Gastrocnemius medialis (tissue), 4 donors: ENCODE results near the gene MEF2B.

Experiments used
- CTCF ChIP-seq, 5 experiments: fragments of 450-650 bp in 3 of 5; fragments of 200-600 bp in 2 of 5; sonication (generic) in 2 of 5; IDR thresholded peaks in 4 of 5; conservative IDR thresholded peaks in 1 of 5; 1 replicate in 4 of 5; 2 replicates in 1 of 5; pipeline ENCODE4 v1.5.1; 2016 to 2019; ENCODE audit warnings: antibody characterized with exemption in 5 of 5, mild to moderate bottlenecking in 3 of 5, moderate library complexity in 3 of 5
- POLR2A ChIP-seq, 2 donors: fragments of 450-650 bp; IDR thresholded peaks; one replicate each; pipeline ENCODE4 v1.6.1; 2017; ENCODE audit warnings: antibody characterized with exemption in 2 of 2, mild to moderate bottlenecking in 2 of 2, moderate library complexity in 2 of 2

- TF ChIP-seq CTCF (IDR thresholded peaks at IDR 0.05 in 4 of 5, conservative IDR thresholded peaks at IDR 0.05 in 1 of 5) (no peak), POLR2A (IDR thresholded peaks at IDR 0.05) (no peak)
Observed at GRCh38 chr19:19132912-19133311, 37.2 kb downstream of the MEF2B start.
